Ramos (cell line): Measurements from ENCODE around the gene WDR70.
"Not testable (repeated sequence)": the region's sequence is repeated elsewhere in the genome, so short reads cannot be mapped to it uniquely, and the experiment has no call there.

Source experiments
- in situ Hi-C: fragments of 300-500 bp; cut with MboI; formaldehyde crosslinking; loops from one replicate; pipeline ENCODE4 v1.14.3; 2022; ENCODE audit warnings: low sequenced_read_pairs; ENCODE audit not compliant: unreplicated experiment

WDR70 gene

DNA sequence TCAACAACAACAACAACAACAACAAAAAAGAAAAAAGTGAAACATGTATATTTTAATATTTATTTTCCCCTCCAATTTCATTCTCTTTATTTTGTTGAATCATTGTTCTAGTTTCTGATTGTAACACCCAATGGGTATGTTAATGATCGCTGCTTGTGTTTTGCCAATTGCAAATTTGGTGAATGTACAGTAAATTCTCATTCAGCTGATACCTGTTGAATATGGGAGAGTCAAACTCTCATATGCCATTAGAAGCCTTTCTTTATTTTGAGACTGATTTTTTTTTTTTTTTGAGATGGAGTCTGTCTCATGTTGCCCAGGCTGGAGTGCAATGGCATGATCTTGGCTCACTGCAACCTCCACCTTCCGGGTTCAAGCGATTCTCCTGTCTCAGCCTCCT, 72.9 kb downstream of the WDR70 start:
- in situ Hi-C loops, result not testable (repeated sequence)

DNA sequence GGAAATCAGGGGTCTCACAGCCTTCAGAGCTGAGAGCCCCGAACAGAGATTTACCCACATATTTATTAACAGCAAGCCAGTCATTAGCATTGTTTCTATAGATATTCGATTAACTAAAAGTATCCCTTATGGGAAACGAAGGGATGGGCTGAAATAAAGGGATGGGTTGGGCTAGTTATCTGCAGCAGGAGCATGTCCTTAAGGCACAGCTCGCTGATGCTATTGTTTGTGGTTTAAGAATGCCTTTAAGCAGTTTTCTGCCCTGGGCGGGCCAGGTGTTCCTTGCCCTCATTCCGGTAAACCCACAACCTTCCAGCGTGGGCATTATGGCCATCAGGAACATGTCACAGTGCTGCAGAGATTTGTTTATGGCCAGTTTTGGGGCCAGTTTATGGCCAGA, 74.1 kb downstream of the WDR70 start:
- in situ Hi-C loops, result not testable (repeated sequence)

DNA sequence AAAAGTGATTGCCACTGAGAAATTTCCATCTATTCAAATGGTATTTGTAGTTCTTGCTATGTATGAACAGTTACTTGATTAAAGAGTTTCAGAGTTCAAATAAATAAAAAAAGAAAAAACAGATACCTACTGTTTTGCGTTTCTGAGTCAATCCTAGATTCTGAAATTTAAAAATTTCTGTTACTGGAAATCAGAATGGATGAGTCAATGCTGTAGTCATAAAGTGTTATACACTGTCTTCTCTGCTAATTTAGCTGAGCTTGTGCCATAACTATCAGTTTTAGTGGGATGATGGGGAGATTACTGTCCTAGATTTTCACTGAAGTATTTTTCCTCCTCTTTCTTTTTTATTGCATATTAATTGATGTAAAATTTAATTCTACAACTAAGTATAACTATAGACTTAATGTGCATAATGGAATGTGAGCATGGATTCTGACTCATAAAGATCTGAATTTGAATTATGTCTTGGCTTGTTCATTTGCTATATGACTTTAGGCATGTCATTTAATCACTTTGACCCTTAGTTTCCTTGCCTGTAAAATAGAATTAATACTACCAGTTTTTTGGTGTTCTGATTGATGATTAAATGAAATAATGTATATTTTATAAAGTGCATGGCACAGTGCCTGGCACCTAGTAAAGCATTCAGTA, 75.4 kb downstream of the WDR70 start:
- in situ Hi-C loops, result not testable (repeated sequence)

DNA sequence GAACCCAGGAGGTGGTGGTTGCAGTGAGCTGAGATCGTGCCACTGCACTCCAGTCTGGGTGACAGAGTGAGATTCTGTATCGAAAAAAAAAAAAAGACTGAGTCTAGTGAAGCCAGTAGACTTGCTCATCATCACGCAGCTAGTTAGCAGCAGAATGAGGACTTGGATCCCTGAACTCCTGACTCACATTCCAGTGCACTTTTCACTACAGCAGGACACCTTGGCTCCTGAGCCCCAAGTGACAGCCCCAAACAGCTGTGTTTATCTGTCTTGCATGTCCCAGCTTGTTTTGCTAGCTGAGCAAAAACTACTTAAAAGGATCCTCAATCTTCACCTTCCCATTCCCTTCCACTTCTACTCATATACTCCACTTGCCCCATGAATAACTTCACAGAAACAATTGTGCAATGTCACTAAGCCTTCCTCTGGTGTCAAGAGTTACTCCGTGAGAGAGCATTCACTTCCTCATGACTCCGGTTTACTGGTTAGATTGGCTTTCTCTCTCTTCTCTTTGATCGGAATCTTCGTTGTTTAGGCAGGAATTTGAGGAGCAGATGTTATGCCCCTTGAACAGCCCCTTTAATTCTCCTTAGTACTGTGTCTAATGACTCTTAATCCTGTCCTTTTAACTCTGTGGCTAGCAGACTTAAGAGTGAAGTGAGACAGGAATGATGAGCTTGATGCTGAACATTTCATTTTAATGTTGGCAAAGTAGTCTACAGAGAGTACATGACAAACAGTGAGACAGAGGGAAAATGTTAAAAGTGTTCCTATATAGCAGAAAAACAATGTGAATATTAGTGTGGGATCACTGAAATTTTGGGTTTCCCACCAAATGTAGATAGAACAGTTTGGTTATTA, 84.3 kb downstream of the WDR70 start:
- in situ Hi-C loops, result not testable (repeated sequence)

DNA sequence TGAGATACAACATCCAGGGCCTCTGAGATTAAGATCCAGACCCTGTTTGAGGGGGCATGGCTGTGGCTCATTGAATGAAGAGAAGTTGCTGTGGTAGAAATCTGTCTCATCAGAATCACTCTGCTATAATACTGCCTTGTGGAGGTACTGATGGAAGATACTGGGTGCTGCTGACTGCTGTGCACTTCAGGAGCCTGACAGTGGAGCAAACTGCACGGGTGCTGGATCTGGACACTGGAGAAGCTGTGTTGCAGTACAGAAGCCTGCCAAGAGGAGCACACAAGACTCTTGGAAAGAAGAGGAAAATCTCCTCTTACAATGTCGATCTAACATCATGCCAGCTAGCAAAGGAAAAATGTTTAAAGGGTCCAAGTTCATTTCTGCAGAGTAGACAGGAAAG, 85.5 kb downstream of the WDR70 start:
- in situ Hi-C loops, result not testable (repeated sequence)

GRCh38 chr5:37469383-37469782, 90.3 kb downstream of the WDR70 start:
- in situ Hi-C loops, result not testable (repeated sequence)

DNA sequence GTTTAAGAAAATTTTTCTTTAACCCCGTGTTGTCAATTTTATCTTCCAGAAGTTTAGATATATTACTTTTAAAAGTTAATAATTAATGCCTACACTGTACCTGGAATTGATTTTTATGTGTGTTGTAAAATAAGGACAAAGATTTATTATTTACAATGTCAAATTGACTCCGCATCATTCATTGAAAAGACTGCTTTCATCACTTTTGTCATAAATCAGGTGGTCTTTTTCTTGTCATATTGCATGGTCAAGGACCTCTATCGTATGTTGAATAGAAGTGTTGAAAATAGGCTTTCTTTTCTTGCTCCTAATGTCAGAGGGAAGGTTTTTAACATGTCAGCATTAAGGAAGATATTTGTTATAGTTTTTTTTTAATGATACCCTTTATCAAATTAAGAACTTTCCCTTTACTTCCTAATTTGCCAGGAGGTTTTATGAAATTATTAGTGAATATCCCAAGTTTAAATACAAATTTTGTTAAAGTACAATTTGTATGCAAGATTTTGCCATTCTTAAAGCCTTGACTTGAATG, 92.6 kb downstream of the WDR70 start:
- in situ Hi-C loops, result no loop called here

GRCh38 chr5:37477426-37477825, 98.3 kb downstream of the WDR70 start:
- in situ Hi-C loops, result no loop called here

DNA sequence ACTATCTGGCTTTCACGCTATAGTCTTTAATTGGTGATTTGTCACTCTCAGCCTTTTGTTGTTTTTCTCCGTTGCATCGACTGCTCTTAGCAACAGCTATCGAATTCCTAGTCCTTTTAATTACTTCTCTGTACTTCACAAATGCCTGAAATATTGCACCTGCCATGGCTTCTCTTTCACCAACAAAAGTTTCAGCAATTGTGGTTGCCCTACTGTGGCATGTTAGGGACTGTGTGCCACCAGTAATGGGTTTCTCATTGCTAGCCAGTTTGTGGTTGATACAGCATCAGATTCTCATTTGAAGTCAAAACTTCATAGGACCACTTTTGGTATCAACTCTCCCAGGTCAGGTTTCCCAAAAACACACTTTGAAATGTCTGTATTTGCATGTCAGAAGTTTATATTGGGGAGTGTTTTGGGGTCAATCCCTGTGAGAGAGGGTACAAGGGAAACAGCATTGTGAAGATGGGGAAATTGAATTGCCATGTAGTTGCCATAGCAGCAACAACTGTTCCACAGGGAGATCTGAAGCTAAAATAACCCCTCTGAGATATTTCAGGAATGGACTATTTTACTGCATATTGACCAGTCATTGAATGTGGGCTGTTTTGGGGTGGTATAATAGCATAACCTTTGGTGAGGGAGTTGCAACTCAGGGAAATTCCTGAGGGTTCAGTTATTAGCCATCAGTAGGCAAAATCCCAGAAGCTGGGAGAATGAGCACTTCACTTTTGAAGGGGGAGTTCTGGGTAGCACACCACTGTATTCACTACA, 99.2 kb downstream of the WDR70 start:
- in situ Hi-C loops, result no loop called here

- in situ Hi-C loops, result not testable (repeated sequence)
These were observed 102.3 kb downstream of the WDR70 start for GRCh38 chr5:37481395-37481794.

DNA sequence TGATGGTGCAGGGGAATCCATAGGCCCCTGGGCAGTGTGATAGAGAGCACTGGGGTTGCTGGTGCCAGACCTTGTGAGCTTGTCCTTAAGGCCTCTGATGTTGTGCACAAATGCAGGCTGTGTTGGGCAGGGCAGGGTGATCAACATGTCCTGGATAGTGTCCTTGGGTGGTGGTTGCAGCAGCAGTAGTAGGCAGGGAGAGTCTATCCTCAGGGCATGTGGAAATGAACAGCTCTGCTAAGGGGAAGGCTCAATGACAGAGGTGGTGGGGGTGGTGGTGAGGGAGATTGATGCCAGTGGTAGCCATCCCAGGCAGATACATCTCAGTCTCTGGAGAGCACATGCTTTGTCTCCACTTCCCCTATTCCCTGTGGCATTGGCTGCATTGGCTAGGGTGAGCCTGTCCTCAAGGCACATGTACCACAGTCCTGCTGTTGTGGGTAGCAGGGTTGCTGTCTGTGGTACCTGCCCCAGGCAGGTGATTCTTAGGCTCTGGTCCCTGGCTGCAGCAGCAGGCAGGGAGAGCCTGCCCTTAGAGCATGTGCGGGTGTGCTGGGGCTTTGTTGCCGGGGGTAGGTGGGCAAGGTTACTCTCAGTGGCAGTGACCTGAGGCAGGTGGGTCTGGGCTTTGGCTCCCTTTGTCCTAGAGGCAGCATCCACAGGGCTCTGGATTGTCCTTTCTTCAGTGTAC, 111.1 kb downstream of the WDR70 start:
- in situ Hi-C loops, result no loop called here

DNA sequence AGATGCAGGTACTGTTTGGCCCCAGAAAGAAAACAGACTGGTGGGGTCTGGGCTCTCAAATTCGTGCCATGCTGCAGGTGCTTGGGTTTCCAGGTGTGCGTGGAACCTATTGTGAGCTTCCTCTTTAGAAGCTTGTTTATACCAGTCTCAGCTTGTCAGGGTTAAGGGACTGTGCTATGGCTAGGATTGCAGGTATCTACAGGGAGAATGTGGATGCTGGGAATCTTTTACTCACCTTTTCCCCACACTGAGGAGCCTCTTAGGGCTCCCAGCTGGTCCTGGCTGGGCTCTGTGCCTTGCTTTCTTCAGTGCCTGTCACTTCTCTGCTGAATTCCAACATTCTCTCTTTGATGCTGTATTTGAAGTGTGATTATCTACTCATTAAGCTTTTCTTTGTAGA, 111.8 kb downstream of the WDR70 start:
- in situ Hi-C loops, result no loop called here

GRCh38 chr5:37492778-37493555, 113.8 kb downstream of the WDR70 start:
- in situ Hi-C loops, result no loop called here

GRCh38 chr5:37494756-37495155, 115.6 kb downstream of the WDR70 start:
- in situ Hi-C loops, result no loop called here

GRCh38 chr5:37495210-37495609, 116.1 kb downstream of the WDR70 start:
- in situ Hi-C loops, result no loop called here

DNA sequence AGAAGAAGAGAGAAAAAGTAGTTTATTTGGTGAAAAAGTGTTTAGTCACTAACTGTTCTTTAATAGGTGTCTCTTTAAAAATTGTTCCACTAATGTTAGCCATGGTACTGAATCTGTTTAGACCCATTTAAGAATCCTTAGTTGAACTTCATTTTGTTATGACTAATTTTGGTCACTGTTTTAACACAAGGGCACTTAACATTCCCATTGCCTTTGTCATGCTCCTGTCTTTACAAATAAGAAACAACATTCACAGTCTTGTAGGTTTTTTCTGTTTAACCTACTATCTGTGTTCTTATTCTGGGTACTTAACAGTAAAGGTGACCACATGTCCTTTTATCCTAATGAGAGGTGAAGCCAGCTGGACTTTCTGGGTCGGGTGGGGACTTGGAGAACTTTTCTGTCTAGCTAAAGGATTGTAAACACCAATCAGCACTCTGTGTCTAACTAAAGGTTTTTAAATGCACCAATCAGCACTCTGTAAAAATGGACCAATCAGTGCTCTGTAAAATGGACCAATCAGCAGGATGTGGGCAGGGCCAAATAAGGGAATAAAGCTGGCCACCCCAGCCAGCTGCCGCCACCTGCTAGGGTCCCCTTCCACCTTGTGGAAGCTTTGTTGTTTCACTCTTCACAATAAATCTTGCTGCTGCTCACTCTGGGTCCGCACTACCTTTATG, 116.7 kb downstream of the WDR70 start:
- in situ Hi-C loops, result no loop called here

GRCh38 chr5:37496902-37497445, 117.9 kb downstream of the WDR70 start:
- in situ Hi-C loops, result no loop called here

- in situ Hi-C loops, result no loop called here
These were observed 122.0 kb downstream of the WDR70 start for GRCh38 chr5:37501152-37501551.

GRCh38 chr5:37506241-37506640, 127.1 kb downstream of the WDR70 start:
- in situ Hi-C loops, result no loop called here
